Mesendoderm (in vitro differentiated cells): ENCODE data around the gene LRRC42. TPM values are rescaled to one million over a fixed set of nuclear protein-coding genes. Genes with fewer than 3 reads are reported as not detected.
A peak's percentile ranks its signal among the peaks of the same experiment; 100 is the strongest.

Source experiments
- DNase-seq: peaks from one replicate; pipeline ENCODE4 v3.0.0; 2013
- H2AK5ac ChIP-seq: 2 replicates; pipeline ENCODE4 v1.6.1; 2013; ENCODE audit warnings: low read length, inconsistent platforms
- H2BK120ac ChIP-seq: 2 replicates; pipeline ENCODE4 v1.6.1; 2013; ENCODE audit warnings: low read depth, mild to moderate bottlenecking, low read length, moderate library complexity, mixed read lengths
- H2BK15ac ChIP-seq: replicated peaks from 2 replicates; pipeline ENCODE4 v1.6.1; 2013; ENCODE audit warnings: low read depth, mild to moderate bottlenecking, moderate library complexity
- H2BK5ac ChIP-seq: 2 replicates; pipeline ENCODE4 v1.6.1; 2013; ENCODE audit warnings: low read length, inconsistent platforms
- H3K18ac ChIP-seq: 2 replicates; pipeline ENCODE4 v1.6.1; 2013; ENCODE audit warnings: mild to moderate bottlenecking, low read length, mixed read lengths
- H3K23ac ChIP-seq: one replicate; pipeline ENCODE4 v1.6.1; 2013; ENCODE audit warnings: low read length
- H3K27ac ChIP-seq: 2 replicates; pipeline ENCODE4 v1.5.1; 2013; ENCODE audit warnings: low read depth, mild to moderate bottlenecking, inconsistent platforms, low read length, moderate library complexity
- H3K27me3 ChIP-seq: 2 replicates; pipeline ENCODE4 v1.6.1; 2013; ENCODE audit warnings: low read length, control low read depth, mild to moderate bottlenecking, inconsistent platforms; ENCODE audit not compliant: insufficient read depth, poor library complexity
- H3K36me3 ChIP-seq: 2 replicates; pipeline ENCODE4 v1.6.1; 2013; ENCODE audit warnings: low read length, inconsistent platforms; ENCODE audit not compliant: control insufficient read depth, insufficient read depth
- H3K4ac ChIP-seq: one replicate; pipeline ENCODE4 v1.6.1; 2013; ENCODE audit warnings: low read depth, mild to moderate bottlenecking, low read length, moderate library complexity
- H3K4me1 ChIP-seq: 2 replicates; pipeline ENCODE4 v1.6.1; 2013; ENCODE audit warnings: low read depth, low read length, inconsistent platforms; ENCODE audit not compliant: control insufficient read depth
- H3K4me2 ChIP-seq: 2 replicates; pipeline ENCODE4 v1.6.1; 2013; ENCODE audit warnings: low read length
- H3K4me3 ChIP-seq: 2 replicates; pipeline ENCODE4 v1.5.1; 2013; ENCODE audit warnings: mild to moderate bottlenecking, low read length
- H3K56ac ChIP-seq: one replicate; pipeline ENCODE4 v1.6.1; 2013; ENCODE audit warnings: low read length
- H3K79me1 ChIP-seq: 2 replicates; pipeline ENCODE4 v1.6.1; 2013; ENCODE audit warnings: low read length, inconsistent platforms
- H3K79me2 ChIP-seq: 2 replicates; pipeline ENCODE4 v1.6.1; 2013; ENCODE audit warnings: mild to moderate bottlenecking, low read length; ENCODE audit not compliant: control insufficient read depth, insufficient read depth
- H3K9ac ChIP-seq: 2 replicates; pipeline ENCODE4 v1.6.1; 2013; ENCODE audit warnings: low read length, inconsistent platforms
- H4K5ac ChIP-seq: one replicate; pipeline ENCODE4 v1.6.1; 2013; ENCODE audit warnings: low read length
- H4K8ac ChIP-seq: one replicate; pipeline ENCODE4 v1.6.1; 2013; ENCODE audit warnings: low read depth, mild to moderate bottlenecking, control low read depth, low read length, moderate library complexity
- WGBS: extraction: QIAGEN DNeasy Blood & Tissue Kit; methylation state at CpG from one replicate; pipeline ENCODE4 v1.1.7; 2013; ENCODE audit warnings: low lambda C conversion rate, missing lambda C conversion rate; ENCODE audit not compliant: insufficient coverage; ENCODE audit errors: extremely low coverage; 5-methylcytosine and 5-hydroxymethylcytosine counted together
- polyA plus RNA-seq, 2 experiments: library from polyadenylated mRNA; stranded (reverse); fragments of 200-250 nt; gene quantifications; one replicate each; pipeline ENCODE4 v1.2.3, GENCODE V29; 2013

Gene LRRC42
- polyA plus RNA-seq (2013, experiment 1 of 2): 33.7 TPM
- polyA plus RNA-seq (2013, experiment 2 of 2): 35.5 TPM

GRCh38 chr1:53946252-53947171 is at the start of gene LRRC42:
Gene LRRC42 (plus strand): TSS chr1:53946350. CDS start chr1:53952000, 5,650 bp downstream.
- Histone ChIP-seq H3K4me3 (peak within 1 kb of the TSS; percentile 73), H4K8ac (no peak within 1 kb of the TSS), H3K27ac (peak within 1 kb of the TSS; percentile 68), H2BK5ac (peak within 1 kb of the TSS; percentile 43), H3K4me1 (peaks cover 7% of the 10 kb centered on the region), H2BK15ac (no peak within 1 kb of the TSS), H3K79me1 (peaks cover 23% of the 10 kb centered on the region), H3K56ac (peak within 1 kb of the TSS; percentile 96), H3K4ac (peak within 1 kb of the TSS; percentile 73), H3K79me2 (peaks cover 24% of the 10 kb centered on the region), H3K23ac (no peak within 1 kb of the TSS), H3K27me3 (no peaks in the 10 kb centered on the region), H3K9ac (peak within 1 kb of the TSS; percentile 91), H4K5ac (no peak within 1 kb of the TSS), H3K4me2 (peak within 1 kb of the TSS; percentile 77), H2AK5ac (no peak within 1 kb of the TSS), H3K18ac (peak within 1 kb of the TSS; percentile 92), H3K36me3 (no peaks in the 10 kb centered on the region), H2BK120ac (peak within 1 kb of the TSS; percentile 54)
- WGBS: no CpG with 5 or more reads among the region's 58 CpGs
- no peak for DNase-seq

- Histone ChIP-seq H2BK15ac (no peak overlapping the region), H4K8ac (no peak overlapping the region), H3K56ac (no peak overlapping the region), H3K27me3 (no peaks in the 10 kb centered on the region), H3K4me1 (no peaks in the 10 kb centered on the region), H3K18ac (no peak overlapping the region), H3K4me3 (no peak overlapping the region), H3K9ac (no peak overlapping the region), H4K5ac (no peak overlapping the region), H2BK120ac (no peak overlapping the region), H3K79me2 (no peaks in the 10 kb centered on the region), H3K23ac (no peak overlapping the region), H2BK5ac (no peak overlapping the region), H3K79me1 (no peaks in the 10 kb centered on the region), H3K27ac (no peak overlapping the region), H3K4me2 (no peak overlapping the region), H3K4ac (no peak overlapping the region), H2AK5ac (no peak overlapping the region), H3K36me3 (no peaks in the 10 kb centered on the region)
- WGBS: no CpG with 5 or more reads among the region's 2 CpGs
- no peak for DNase-seq
Measured at GRCh38 chr1:53896635-53897229, 49.4 kb upstream of the LRRC42 start.

- Histone ChIP-seq H3K36me3 (no peaks in the 10 kb centered on the region), H2BK120ac (no peak overlapping the region), H3K79me1 (no peaks in the 10 kb centered on the region), H2BK15ac (no peak overlapping the region), H3K27me3 (no peaks in the 10 kb centered on the region), H3K18ac (no peak overlapping the region), H3K56ac (no peak overlapping the region), H3K4me3 (no peak overlapping the region), H3K4me2 (no peak overlapping the region), H2BK5ac (no peak overlapping the region), H3K27ac (no peak overlapping the region), H3K9ac (no peak overlapping the region), H3K4me1 (no peaks in the 10 kb centered on the region), H3K79me2 (no peaks in the 10 kb centered on the region), H4K8ac (no peak overlapping the region), H4K5ac (no peak overlapping the region), H3K4ac (no peak overlapping the region), H3K23ac (no peak overlapping the region), H2AK5ac (no peak overlapping the region)
- WGBS: no CpG with 5 or more reads among the region's 2 CpGs
- DNase-seq: no peak
Measured at GRCh38 chr1:53899206-53899628, 46.9 kb upstream of the LRRC42 start.

- H2BK120ac ChIP-seq: no peak overlapping the region
- H3K23ac ChIP-seq: no peak overlapping the region
- H3K4me3 ChIP-seq: no peak overlapping the region
- no peak overlapping the region for H4K8ac ChIP-seq
- H2AK5ac ChIP-seq: no peak overlapping the region
- no peak overlapping the region for H4K5ac ChIP-seq
- no peak overlapping the region for H2BK15ac ChIP-seq
- H3K9ac ChIP-seq: no peak overlapping the region
- H3K79me1 ChIP-seq: no peaks in the 10 kb centered on the region
- H3K79me2 ChIP-seq: no peaks in the 10 kb centered on the region
- no peak overlapping the region for H3K4ac ChIP-seq
- no peak overlapping the region for H3K56ac ChIP-seq
- H3K27ac ChIP-seq: no peak overlapping the region
- no peak overlapping the region for H3K18ac ChIP-seq
- H3K4me1 ChIP-seq: no peaks in the 10 kb centered on the region
- no peaks in the 10 kb centered on the region for H3K36me3 ChIP-seq
- H3K27me3 ChIP-seq: no peaks in the 10 kb centered on the region
- no CpG with 5 or more reads among the region's 3 CpGs for WGBS
- no peak overlapping the region for H2BK5ac ChIP-seq
- no peak for DNase-seq
- H3K4me2 ChIP-seq: no peak overlapping the region
Measured at GRCh38 chr1:53899708-53900107, 46.4 kb upstream of the LRRC42 start.

- no peaks in the 10 kb centered on the region for H3K79me1 ChIP-seq
- no peak overlapping the region for H3K18ac ChIP-seq
- H3K4ac ChIP-seq: no peak overlapping the region
- no CpG with 5 or more reads among the region's 7 CpGs for WGBS
- H2BK5ac ChIP-seq: no peak overlapping the region
- H3K27me3 ChIP-seq: no peaks in the 10 kb centered on the region
- H3K56ac ChIP-seq: no peak overlapping the region
- H3K23ac ChIP-seq: no peak overlapping the region
- no peak overlapping the region for H4K5ac ChIP-seq
- no peaks in the 10 kb centered on the region for H3K36me3 ChIP-seq
- no peak overlapping the region for H2AK5ac ChIP-seq
- H3K4me3 ChIP-seq: no peak overlapping the region
- H2BK15ac ChIP-seq: no peak overlapping the region
- no peak overlapping the region for H3K27ac ChIP-seq
- H2BK120ac ChIP-seq: no peak overlapping the region
- no peaks in the 10 kb centered on the region for H3K79me2 ChIP-seq
- no peaks in the 10 kb centered on the region for H3K4me1 ChIP-seq
- no peak for DNase-seq
- no peak overlapping the region for H3K4me2 ChIP-seq
- H4K8ac ChIP-seq: no peak overlapping the region
- no peak overlapping the region for H3K9ac ChIP-seq
Measured at GRCh38 chr1:53902235-53903138, 43.7 kb upstream of the LRRC42 start.
